ENCODE measurements around the gene LCT. TPM values are rescaled to one million over a fixed set of nuclear protein-coding genes. Genes with fewer than 3 reads are reported as not detected.

LCT gene
- total and polyA plus RNA-seq, 9 of the 15 experiments (the other 6 are each of a cell fraction or from before 2014, with no cell fraction given) = 0.01 to 0.04 (median 0.03) TPM; not detected in 4

DNA sequence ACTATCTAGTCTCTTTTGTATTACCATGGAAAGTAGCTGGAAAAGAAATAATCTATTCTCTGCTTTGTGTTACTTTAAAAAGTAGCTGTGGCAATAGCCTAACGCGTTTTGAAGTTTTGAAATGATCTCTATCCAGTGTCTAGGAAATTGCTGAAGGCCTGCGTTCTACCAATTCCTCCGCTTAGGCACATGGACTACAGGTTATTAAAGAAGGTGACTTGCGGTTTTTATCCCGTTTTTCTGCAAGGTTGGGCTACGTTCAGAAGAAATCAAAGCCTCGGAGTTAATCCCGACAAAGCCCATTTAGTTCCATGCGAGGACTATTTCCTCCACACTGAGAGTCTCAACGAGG, 96.0 kb downstream of the LCT start (continued):
- TF ChIP-seq, protein P1, sequence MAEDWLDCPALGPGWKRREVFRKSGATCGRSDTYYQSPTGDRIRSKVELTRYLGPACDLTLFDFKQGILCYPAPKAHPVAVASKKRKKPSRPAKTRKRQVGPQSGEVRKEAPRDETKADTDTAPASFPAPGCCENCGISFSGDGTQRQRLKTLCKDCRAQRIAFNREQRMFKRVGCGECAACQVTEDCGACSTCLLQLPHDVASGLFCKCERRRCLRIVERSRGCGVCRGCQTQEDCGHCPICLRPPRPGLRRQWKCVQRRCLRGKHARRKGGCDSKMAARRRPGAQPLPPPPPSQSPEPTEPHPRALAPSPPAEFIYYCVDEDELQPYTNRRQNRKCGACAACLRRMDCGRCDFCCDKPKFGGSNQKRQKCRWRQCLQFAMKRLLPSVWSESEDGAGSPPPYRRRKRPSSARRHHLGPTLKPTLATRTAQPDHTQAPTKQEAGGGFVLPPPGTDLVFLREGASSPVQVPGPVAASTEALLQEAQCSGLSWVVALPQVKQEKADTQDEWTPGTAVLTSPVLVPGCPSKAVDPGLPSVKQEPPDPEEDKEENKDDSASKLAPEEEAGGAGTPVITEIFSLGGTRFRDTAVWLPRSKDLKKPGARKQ (CRISPR knock-in tag; IDR thresholded peaks at IDR 0.05) = peak; percentile 82
- TF ChIP-seq E2F4 (CRISPR knock-in tag; IDR thresholded peaks at IDR 0.05; ENCODE audit: low read depth) (no peak), NR0B1 (IDR thresholded peaks at IDR 0.05; ENCODE audit: partially characterized antibody) (no peak), HDGF (IDR thresholded peaks at IDR 0.05) (0 out of 2 replicates have a peak, but pooled peaks have one; percentile 18), NFRKB (IDR thresholded peaks at IDR 0.05; ENCODE audit: low read depth) (no peak), ADNP (tag; IDR thresholded peaks at IDR 0.05) (no peak), BRD9 (IDR thresholded peaks at IDR 0.05; ENCODE audit: low read depth, partially characterized antibody) (peak; percentile 36), ZNF12 (CRISPR knock-in tag; IDR thresholded peaks at IDR 0.05) (no peak), FIP1L1 (IDR thresholded peaks at IDR 0.05; ENCODE audit: low read depth, low read length, poor library complexity, severe bottlenecking) (no peak), RBBP5 (IDR thresholded peaks at IDR 0.05; ENCODE audit: borderline replicate concordance, insufficient read depth, low read length, poor library complexity, severe bottlenecking) (no peak), LARP7 (IDR thresholded peaks at IDR 0.05) (no peak), ZFP36 (IDR thresholded peaks at IDR 0.05; ENCODE audit: low read depth, low read length, partially characterized antibody) (no peak), FOS (IDR thresholded peaks at IDR 0.05; ENCODE audit: extremely low read depth, insufficient read length) (no peak), NR2F6 (CRISPR knock-in tag; IDR thresholded peaks at IDR 0.05) (no peak), MAFG (tag; conservative IDR thresholded peaks at IDR 0.05) (peak; percentile 54), ZNF717 (CRISPR knock-in tag; IDR thresholded peaks at IDR 0.05) (no peak), IRF2 (CRISPR knock-in tag; IDR thresholded peaks at IDR 0.05) (no peak), MEF2A (IDR thresholded peaks at IDR 0.05; ENCODE audit: control insufficient read depth, low read depth, low read length) (no peak)
- TF ChIP-seq, protein P2, sequence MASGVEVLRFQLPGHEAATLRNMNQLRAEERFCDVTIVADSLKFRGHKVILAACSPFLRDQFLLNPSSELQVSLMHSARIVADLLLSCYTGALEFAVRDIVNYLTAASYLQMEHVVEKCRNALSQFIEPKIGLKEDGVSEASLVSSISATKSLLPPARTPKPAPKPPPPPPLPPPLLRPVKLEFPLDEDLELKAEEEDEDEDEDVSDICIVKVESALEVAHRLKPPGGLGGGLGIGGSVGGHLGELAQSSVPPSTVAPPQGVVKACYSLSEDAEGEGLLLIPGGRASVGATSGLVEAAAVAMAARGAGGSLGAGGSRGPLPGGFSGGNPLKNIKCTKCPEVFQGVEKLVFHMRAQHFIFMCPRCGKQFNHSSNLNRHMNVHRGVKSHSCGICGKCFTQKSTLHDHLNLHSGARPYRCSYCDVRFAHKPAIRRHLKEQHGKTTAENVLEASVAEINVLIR (CRISPR knock-in tag; IDR thresholded peaks at IDR 0.05) = no peak
- TF ChIP-seq, protein P3, sequence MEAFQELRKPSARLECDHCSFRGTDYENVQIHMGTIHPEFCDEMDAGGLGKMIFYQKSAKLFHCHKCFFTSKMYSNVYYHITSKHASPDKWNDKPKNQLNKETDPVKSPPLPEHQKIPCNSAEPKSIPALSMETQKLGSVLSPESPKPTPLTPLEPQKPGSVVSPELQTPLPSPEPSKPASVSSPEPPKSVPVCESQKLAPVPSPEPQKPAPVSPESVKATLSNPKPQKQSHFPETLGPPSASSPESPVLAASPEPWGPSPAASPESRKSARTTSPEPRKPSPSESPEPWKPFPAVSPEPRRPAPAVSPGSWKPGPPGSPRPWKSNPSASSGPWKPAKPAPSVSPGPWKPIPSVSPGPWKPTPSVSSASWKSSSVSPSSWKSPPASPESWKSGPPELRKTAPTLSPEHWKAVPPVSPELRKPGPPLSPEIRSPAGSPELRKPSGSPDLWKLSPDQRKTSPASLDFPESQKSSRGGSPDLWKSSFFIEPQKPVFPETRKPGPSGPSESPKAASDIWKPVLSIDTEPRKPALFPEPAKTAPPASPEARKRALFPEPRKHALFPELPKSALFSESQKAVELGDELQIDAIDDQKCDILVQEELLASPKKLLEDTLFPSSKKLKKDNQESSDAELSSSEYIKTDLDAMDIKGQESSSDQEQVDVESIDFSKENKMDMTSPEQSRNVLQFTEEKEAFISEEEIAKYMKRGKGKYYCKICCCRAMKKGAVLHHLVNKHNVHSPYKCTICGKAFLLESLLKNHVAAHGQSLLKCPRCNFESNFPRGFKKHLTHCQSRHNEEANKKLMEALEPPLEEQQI (IDR thresholded peaks at IDR 0.05) = peak; percentile 45; the same call in 1 of the 2 replicates
- TF ChIP-seq, protein P4, sequence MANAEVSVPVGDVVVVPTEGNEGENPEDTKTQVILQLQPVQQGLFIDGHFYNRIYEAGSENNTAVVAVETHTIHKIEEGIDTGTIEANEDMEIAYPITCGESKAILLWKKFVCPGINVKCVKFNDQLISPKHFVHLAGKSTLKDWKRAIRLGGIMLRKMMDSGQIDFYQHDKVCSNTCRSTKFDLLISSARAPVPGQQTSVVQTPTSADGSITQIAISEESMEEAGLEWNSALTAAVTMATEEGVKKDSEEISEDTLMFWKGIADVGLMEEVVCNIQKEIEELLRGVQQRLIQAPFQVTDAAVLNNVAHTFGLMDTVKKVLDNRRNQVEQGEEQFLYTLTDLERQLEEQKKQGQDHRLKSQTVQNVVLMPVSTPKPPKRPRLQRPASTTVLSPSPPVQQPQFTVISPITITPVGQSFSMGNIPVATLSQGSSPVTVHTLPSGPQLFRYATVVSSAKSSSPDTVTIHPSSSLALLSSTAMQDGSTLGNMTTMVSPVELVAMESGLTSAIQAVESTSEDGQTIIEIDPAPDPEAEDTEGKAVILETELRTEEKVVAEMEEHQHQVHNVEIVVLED (CRISPR knock-in tag; IDR thresholded peaks at IDR 0.05) = no peak

Data from K562 (cell line).